Measurements from ENCODE around the gene B3GNT4. TPM values are rescaled to one million over a fixed set of nuclear protein-coding genes. Genes with fewer than 3 reads are reported as not detected.

Gene B3GNT4
- total and polyA plus RNA-seq, 10 donors = 0.42 to 0.54 (median 0.49) TPM; not detected in 7

GRCh38 chr12:122159882-122160281 lies 43.6 kb upstream of the B3GNT4 start:
- no peaks in the 10 kb centered on the region for H3K9me3 ChIP-seq
- no peaks in the 10 kb centered on the region for H3K36me3 ChIP-seq
- no peaks in the 10 kb centered on the region for H3K27me3 ChIP-seq (replicated peaks in 1 of 7)
- TF ChIP-seq POLR2AphosphoS5 (IDR thresholded peaks at IDR 0.05) (no peak), POLR2A (IDR thresholded peaks at IDR 0.05) (no peak)
- TF ChIP-seq, protein P1, sequence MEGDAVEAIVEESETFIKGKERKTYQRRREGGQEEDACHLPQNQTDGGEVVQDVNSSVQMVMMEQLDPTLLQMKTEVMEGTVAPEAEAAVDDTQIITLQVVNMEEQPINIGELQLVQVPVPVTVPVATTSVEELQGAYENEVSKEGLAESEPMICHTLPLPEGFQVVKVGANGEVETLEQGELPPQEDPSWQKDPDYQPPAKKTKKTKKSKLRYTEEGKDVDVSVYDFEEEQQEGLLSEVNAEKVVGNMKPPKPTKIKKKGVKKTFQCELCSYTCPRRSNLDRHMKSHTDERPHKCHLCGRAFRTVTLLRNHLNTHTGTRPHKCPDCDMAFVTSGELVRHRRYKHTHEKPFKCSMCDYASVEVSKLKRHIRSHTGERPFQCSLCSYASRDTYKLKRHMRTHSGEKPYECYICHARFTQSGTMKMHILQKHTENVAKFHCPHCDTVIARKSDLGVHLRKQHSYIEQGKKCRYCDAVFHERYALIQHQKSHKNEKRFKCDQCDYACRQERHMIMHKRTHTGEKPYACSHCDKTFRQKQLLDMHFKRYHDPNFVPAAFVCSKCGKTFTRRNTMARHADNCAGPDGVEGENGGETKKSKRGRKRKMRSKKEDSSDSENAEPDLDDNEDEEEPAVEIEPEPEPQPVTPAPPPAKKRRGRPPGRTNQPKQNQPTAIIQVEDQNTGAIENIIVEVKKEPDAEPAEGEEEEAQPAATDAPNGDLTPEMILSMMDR (IDR thresholded peaks at IDR 0.05 in 8 of 11, conservative IDR thresholded peaks at IDR 0.05 in 3 of 11) = no peak
- no peak overlapping the region for H3K4me3 ChIP-seq
- H3K4me1 ChIP-seq = peaks cover 0 to 12% (median 0%) of the 10 kb centered on the region in 6 donors
- DNase-seq = no peak
- intact Hi-C loops (cut with DNase I; ENCODE audit: low total_unique reads) = no loop called here
- H3K27ac ChIP-seq = no peak overlapping the region
- WGBS, 5 donors = 68 to 80% (median 79%) methylated on average over 4 of the region's 4 CpGs

DNA sequence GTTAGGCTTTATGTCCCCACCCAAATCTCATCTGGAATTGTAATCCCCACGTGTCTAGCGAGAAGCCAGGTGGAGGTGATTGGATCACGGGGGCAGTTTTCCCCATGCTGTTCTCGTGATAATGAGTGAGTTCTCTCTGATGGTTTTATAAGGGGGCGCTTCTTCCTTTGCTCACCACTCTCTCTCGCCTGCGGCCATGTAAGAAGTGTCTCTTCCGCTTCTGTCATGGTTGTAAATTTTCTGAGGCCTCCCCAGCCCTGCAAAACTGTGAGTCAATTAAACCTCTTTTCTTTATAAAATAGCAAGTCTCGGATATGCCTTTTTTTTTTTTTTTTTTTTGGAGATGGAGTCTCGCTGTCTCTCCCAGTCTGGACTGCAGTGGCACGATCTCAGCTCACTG lies 42.7 kb upstream of the B3GNT4 start:
- Histone ChIP-seq H3K4me3 (no peak overlapping the region), H3K9me3 (no peaks in the 10 kb centered on the region), H3K27ac (no peak overlapping the region), H3K4me1 (peaks cover 0 to 12% (median 0%) of the 10 kb centered on the region in 6 donors), H3K36me3 (no peaks in the 10 kb centered on the region), H3K27me3 (replicated peaks in 1 of 7) (peaks cover 0 to 3% (median 0%) of the 10 kb centered on the region in 7 donors)
- TF ChIP-seq POLR2AphosphoS5 (IDR thresholded peaks at IDR 0.05) (no peak), POLR2A (IDR thresholded peaks at IDR 0.05) (no peak)
- TF ChIP-seq, protein P1 (IDR thresholded peaks at IDR 0.05 in 8 of 11, conservative IDR thresholded peaks at IDR 0.05 in 3 of 11) = no peak
- no peak for DNase-seq
- 84 to 89% (median 86%) methylated on average over 11 of the region's 11 CpGs for WGBS, 5 donors
- intact Hi-C loops (cut with DNase I; ENCODE audit: low total_unique reads) = no loop called here

- intact Hi-C loops (cut with DNase I; ENCODE audit: low total_unique reads) = no loop called here
- peak overlapping the region in 4 of 8 donors; percentile 29 to 71 (median 68) for H3K27ac ChIP-seq
These were observed 41.8 kb upstream of the B3GNT4 start for GRCh38 chr12:122161682-122162081.

GRCh38 chr12:122162976-122163375 lies 40.5 kb upstream of the B3GNT4 start:
- TF ChIP-seq, protein P1 (IDR thresholded peaks at IDR 0.05 in 8 of 11, conservative IDR thresholded peaks at IDR 0.05 in 3 of 11) = no peak
- no peak for TF ChIP-seq POLR2A (IDR thresholded peaks at IDR 0.05)
- TF ChIP-seq POLR2AphosphoS5 (IDR thresholded peaks at IDR 0.05) = no peak
- H3K4me3 ChIP-seq = no peak overlapping the region
- no peaks in the 10 kb centered on the region for H3K9me3 ChIP-seq
- intact Hi-C loops (cut with DNase I; ENCODE audit: low total_unique reads) = no loop called here
- WGBS, 5 donors = 80 to 85% (median 85%) methylated on average over 3 of the region's 3 CpGs
- DNase-seq = no peak
- peaks cover 0 to 4% (median 0%) of the 10 kb centered on the region in 7 donors for H3K27me3 ChIP-seq (replicated peaks in 1 of 7)
- H3K36me3 ChIP-seq = no peaks in the 10 kb centered on the region
- H3K4me1 ChIP-seq = peaks cover 0 to 12% (median 0%) of the 10 kb centered on the region in 6 donors
- H3K27ac ChIP-seq = peak overlapping the region in 3 of 8 donors; percentile 67 to 71 (median 70)

More at GRCh38 chr12:122161682-122162081, 41.8 kb upstream of the B3GNT4 start:
- 43 to 59% (median 55%) methylated on average over 8 of the region's 8 CpGs for WGBS, 5 donors
- H3K27me3 ChIP-seq (replicated peaks in 1 of 7) = peaks cover 0 to 4% (median 0%) of the 10 kb centered on the region in 7 donors
- H3K4me1 ChIP-seq = peaks cover 0 to 12% (median 0%) of the 10 kb centered on the region in 6 donors
- H3K9me3 ChIP-seq = no peaks in the 10 kb centered on the region
- no peaks in the 10 kb centered on the region for H3K36me3 ChIP-seq
- H3K4me3 ChIP-seq = no peak overlapping the region
- TF ChIP-seq, protein P1 (IDR thresholded peaks at IDR 0.05 in 8 of 11, conservative IDR thresholded peaks at IDR 0.05 in 3 of 11) = no peak
- TF ChIP-seq POLR2A (IDR thresholded peaks at IDR 0.05) (no peak), POLR2AphosphoS5 (IDR thresholded peaks at IDR 0.05) (no peak)
- DNase-seq = no peak
